Ramos (cell line): ENCODE results near the gene CYP26B1.

Experiments used
- in situ Hi-C: fragments of 300-500 bp; cut with MboI; formaldehyde crosslinking; loops from one replicate; pipeline ENCODE4 v1.14.3; 2022; ENCODE audit warnings: low sequenced_read_pairs; ENCODE audit not compliant: unreplicated experiment

Gene CYP26B1, protein sequence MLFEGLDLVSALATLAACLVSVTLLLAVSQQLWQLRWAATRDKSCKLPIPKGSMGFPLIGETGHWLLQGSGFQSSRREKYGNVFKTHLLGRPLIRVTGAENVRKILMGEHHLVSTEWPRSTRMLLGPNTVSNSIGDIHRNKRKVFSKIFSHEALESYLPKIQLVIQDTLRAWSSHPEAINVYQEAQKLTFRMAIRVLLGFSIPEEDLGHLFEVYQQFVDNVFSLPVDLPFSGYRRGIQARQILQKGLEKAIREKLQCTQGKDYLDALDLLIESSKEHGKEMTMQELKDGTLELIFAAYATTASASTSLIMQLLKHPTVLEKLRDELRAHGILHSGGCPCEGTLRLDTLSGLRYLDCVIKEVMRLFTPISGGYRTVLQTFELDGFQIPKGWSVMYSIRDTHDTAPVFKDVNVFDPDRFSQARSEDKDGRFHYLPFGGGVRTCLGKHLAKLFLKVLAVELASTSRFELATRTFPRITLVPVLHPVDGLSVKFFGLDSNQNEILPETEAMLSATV

DNA sequence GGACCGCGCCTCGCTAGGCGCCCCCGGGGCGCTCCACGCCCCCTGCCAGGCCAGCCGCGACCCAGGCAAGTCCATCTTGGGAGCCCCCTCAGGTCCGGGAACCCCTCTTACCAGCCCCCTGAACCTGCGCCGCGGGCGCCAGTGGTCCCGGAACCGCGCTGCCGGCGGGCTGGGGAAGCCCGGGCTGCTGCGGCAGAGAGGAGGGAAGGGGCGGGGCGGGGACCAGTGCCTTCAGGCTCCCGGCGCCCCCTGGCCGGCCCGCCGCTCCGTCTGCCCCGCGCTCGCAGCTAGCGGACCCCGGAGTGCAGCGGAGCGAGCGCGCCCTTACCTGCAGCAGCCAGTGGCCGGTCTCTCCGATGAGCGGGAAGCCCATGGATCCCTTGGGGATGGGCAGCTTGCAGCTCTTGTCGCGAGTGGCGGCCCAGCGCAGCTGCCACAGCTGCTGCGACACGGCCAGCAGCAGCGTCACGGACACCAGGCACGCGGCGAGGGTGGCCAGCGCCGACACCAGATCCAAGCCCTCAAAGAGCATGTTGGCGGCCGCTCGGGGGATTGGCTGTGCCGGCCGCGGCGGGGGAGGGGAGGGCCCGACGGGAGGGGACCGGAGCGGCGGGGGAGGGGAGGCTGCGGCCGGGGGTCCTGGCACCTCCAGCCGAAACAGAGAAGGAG, at the start of gene CYP26B1:
Gene CYP26B1 (minus strand): TSS at position 560 of the 669 bp plus-strand sequence. CDS start 28 bp downstream, at position 532.
- in situ Hi-C loops, result no loop called here

DNA sequence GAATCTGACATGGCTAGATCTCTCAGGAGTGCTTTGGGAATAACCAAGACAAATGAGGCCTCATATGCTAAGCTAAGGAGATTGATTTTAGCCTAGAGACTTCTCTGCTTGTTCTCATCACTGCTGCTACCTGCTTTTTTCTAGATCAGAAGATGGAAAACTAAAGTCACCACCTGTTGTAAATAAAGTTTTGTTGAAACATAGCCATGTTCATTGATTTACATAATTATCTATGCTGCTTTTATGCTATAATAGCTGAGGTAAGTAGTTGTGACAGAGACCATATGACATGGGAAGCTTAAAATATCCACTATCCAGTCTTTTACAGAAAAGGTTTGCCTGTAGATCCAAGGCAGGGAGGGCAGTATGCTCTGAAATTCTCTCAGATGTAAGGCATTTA, 46.1 kb upstream of the CYP26B1 start:
- in situ Hi-C loops, result no loop called here

DNA sequence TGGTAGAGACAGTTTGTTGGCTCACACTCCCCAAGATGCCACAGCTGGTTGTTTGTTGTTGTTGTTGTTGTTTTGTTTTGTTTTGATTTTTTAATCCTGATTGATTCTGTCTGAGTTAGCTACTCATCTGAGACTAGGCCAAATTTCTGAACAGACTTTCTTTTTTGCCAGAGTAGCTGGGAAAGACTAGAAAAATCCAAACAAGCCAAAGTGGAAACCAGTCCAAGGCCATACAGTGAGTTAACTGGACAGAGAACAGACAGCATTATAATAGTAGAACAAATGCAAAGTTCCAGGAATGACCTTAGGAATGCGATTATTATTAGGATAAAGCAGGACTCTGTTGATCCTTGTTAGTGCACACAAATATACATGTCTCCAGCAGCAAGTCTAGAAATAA, 43.8 kb upstream of the CYP26B1 start:
- in situ Hi-C loops, result no loop called here

DNA sequence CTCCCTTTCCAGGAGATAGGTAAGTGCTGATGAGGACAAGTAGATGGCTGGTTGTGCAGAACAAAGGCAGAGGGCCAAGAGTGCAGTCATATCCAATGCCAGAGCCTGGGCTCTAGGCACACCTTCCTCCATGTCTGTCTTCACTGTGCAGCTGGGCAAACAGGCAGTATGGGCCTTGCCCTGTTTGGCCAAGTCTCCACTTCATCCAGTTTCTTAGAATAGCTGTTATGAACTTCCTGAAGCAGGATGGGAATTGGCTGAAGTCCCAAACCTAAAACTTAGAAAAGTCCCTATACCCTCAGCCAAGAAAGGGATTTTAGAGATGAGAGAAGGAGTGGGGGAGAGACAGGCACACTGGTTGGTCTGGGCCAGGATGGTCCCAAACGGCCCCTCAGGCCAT, 37.5 kb upstream of the CYP26B1 start:
- in situ Hi-C loops, result no loop called here

DNA sequence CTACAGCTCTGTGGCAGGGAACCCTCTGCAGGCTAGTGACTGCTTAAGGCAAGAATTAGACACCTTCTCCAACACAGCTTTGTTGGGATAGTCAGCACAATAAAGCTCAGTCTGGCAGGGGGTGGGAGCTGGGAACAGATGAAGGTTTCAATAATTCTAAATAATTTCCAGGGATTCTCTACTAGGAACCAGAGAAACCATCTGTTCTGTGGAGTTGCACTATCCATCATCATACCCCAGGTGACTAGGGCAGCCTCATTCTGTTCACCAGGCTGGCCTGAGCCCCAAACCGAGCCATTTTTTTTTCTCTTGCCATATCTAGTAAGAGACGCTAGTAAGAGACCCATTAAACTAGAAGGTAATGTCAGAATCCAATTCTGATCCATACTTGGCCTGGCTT, 35.8 kb upstream of the CYP26B1 start:
- in situ Hi-C loops, result no loop called here

DNA sequence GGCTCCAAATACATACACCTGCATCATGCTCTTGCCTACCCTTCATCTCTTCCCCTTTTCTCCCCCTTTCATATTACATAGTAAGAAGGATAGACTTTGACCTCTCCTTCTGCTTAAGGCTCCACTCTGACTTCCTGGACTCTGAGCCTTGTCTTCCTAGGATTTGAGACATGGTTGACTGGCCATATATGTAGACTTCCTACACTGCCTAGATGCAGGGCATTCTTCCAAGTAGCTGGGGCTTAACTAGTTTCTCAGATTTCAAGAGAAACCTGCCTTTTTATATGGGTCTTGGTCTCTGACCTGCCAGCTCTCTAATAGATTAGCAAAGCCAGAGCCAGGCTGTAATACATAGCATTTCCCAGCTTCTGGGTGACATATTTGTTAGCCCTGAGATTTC, 35.4 kb upstream of the CYP26B1 start:
- in situ Hi-C loops, result no loop called here

DNA sequence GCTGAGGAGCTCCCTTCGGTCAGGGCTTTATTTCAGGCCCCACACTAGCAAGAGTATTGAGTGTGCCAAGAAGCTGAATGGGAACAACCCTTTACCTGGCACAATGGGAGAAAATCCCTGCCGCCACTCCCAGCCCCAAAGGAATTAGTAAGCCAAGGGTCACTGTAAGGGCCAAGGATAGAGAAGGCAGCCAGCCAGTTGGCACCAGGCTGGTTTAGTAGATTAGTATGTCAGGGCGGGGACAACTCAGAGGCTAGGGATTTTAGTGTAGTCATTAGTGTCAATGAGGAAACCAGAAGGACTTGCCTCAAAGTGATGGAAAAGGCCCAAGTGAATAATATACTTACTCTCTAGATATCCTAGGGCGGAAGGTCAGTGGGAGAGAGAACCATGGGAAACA, 34.9 kb upstream of the CYP26B1 start:
- in situ Hi-C loops, result no loop called here

DNA sequence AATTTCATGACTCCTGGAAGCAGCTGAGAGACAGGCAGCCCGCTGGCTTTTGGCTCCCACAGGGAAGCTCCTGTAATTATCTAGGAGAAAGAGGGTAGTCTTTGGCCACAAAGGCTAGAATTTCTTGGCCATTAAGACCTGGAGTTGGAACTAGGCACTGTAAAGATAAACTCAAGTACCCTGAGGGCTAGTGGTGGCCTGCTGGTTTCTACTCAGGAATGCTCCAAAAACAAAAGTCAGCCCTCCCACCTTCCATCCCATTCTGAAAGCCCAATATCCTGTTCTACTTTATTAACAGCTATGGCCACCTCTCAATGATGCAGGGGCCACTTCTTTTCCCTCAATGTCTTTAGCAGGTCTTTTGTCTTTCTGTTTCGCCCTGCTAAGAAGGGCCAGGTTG, 34.0 kb upstream of the CYP26B1 start:
- in situ Hi-C loops, result no loop called here

DNA sequence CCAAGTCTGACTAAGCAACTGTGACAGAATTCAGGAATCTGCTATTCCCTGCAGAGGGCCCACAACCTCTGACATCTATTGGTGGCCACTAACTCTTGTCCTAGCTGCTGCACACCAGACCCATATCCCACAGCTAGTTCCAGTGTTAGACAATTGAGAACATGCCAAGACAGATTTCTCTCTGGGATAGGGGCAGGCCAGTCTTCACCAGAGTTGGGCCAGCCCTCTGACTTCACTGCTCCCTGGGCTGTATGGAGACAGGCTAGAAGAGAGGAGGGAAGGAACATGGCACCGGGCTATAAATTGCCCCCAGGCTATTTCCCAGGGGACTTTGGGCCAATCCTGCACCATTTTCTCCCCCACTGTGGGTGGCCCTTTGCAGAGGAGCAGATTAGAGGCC, 32.7 kb upstream of the CYP26B1 start:
- in situ Hi-C loops, result no loop called here

DNA sequence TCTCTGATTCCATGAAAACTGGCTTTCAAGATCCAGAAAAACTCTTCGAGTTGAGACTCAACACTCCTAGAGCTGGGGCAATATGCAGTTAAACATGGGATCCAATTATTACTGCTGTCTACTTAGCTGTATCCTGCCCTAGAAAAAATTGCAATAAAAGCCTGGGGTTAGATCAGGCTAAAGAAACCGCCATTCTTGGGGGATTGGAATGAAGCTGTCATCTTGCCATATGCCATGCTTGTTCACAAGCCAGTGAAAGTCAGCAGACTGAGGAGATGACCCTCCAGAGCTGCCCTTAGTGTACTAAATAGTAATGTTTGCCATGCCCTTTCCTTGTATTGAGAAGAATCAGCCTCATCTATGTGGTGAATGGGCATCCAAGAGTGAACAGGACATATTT, 30.9 kb upstream of the CYP26B1 start:
- in situ Hi-C loops, result no loop called here

DNA sequence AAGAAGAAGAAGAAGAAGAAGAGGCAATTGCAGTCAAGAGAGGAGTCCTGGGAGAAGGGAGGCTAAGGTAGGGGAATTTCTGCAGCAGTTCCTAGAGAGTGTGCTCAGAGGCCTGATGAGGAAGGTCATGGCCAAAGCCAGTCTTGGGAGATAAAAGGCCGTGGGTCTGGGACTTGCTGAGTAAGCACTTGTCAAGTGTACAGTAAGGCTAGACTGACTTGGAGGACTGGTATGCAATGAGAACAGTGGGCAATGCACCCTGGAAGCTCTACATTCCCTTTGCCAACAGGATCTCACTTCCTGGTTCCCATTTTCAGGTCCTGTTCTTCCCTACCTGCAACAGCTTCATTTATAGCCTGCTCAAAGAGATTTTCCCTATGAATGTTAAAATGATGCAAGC, 28.6 kb upstream of the CYP26B1 start:
- in situ Hi-C loops, result no loop called here

DNA sequence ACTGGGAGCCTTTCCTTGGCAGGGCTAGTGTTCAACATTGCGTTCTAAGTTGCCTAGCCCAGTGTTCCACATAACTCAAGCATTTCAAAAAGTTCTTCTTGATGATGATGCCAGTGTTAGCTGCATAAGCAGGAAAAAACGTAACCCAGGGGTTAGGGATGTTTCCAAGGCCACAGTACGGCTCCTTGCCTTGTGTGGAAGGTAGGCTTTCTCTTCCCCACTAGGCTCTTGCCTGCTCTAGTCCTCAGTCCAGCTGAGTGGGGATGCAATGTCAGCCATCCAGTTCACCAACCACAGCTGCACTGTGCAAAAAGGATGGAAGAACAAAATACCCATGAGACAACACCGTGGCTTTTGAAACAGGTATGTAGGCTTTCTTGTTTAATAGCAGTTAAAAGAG, 28.0 kb upstream of the CYP26B1 start:
- in situ Hi-C loops, result no loop called here

DNA sequence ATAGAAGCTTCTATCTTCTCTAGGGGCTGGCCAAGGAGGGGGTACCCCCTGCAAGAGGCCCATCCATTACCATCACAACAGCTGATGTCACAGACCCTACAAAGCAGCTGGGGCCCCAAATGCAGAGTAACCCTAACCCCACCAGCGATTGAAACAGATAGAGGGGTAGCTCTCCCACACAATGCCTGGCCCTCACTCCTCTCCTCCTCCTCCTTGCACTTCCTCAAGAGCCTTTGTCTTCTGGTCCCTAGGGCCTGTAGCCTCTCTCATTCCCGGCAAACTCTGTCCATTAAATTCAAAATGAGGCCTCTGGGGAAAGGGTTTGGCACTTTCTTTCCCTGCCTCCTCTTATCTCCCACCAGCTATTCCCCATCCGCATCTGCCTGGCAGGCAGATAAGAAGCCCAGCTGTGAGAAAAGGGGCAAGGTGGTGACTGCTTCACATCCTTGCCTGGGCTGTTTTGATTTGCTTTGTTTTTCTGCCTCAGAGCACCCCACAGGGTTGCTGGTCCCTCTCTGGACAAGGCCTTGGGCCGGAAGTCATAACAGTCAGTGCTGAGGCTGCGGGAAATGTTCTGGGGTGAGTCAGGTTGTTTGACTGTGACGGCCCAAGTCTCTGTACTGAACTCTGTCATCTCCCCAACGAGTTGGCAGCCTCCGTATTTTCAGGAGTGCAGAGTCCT, 26.1 kb upstream of the CYP26B1 start:
- in situ Hi-C loops, result no loop called here

DNA sequence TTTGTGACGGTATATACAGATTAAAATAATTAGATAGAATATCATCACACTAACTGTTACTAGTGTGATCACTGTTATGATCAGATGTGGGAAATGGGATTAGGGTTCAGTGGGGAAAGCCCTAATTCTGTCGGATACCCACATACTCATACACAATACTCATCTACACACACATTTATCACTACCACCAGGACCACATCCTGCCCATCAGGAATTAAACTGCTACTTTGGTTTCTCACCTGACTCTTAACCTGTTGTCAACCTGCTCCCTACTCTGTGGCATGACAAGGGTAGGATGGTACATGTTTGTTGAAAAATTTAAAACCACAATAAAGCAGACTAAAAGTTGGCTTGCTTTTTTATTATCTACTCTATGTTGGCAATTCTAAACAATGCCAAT, 24.8 kb upstream of the CYP26B1 start:
- in situ Hi-C loops, result no loop called here

DNA sequence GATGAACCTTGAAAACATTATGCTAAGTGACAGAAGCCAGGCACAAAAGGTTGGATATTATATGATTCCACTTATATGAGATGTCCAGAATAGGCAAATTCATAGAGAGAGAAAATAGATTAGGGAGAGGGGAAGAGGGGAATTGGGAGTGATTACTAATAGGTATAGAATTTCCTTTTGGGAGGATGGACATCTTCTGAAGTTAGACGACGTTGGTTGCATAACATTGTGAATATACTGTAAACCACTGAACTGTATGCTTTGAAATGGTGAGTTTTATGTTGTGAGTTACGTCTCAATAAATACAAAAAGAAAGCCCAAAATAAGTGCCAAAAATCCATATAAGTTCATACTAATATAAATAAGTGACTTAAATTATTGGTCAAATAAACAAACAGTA, 18.6 kb upstream of the CYP26B1 start:
- in situ Hi-C loops, result no loop called here

DNA sequence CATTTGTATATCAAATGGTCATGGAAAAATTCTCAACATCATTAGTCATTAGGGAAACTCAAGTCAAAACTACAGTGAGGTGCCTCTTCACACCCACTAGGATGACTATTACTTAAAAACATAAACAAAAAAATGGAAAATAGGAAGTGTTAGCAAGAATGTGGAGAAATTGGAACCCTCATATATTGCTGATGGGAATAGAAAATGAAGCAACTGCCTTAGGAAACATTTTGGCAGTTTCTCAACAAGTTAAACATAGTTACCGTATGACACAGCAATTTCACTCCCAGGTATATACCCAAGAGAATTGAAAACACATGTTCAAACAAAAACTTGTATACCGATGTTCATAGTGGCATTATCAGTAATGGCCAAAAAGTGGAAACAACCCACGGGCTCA, 18.1 kb upstream of the CYP26B1 start:
- in situ Hi-C loops, result no loop called here

DNA sequence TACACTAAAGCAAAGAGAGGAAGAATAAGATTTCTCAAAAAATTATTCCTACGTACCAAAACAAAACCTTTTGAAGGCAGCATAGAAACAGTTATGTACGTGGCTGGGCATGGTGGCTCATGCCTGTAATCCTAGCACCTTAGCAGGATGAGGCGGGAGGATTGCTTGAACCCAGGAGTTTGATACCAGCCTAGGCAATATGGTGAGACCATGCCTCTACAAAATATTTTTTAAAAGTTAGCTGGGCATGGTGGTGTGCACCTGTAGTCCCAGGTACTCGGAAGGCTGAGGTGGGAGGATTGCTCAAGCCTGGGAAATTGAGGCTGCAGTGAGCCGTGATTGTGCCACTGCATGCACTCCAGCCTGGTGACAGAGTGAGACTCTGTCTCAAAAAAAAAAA, 14.9 kb upstream of the CYP26B1 start:
- in situ Hi-C loops, result no loop called here

DNA sequence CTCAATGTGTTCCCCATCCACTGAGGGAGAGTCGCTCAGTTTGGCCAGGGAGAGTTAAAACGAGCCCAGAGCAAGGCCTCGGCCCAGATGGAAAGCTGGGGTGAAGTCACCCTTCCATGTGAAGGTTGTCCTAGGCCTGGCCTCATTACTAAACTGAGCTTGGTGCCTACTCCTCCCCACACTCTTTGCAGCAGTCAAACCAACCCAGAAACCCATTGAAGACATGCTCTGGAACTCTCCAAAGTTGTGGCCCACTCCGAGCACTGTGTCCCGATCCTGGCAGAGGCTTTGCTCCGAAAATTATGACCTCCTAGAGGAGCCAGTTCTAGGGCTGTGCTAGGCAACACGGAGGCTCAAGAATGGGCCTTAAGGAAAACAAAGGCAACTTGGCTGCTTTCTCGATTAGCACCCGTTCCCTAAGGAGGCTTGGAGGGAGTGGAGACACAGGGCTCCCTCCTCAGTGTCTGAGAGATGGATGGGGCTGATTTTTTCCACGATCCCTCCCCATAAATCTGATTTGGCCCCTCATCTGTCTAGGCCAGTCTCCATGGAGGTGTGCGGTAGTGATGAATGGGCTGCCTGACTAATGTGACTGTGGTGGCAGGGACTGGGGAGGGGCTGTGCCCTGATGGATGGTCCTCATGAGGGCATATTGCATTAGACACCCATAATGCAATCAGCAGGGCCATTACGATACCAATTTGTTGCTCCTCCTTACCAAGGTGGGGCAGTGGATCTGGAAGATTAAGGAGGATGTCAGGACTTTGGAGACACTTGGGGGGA, 11.7 kb upstream of the CYP26B1 start:
- in situ Hi-C loops, result loop anchor here (10.0 kb wide), 2 partner anchors 235 to 605 kb away; no protein-coding TSS in a partner anchor

DNA sequence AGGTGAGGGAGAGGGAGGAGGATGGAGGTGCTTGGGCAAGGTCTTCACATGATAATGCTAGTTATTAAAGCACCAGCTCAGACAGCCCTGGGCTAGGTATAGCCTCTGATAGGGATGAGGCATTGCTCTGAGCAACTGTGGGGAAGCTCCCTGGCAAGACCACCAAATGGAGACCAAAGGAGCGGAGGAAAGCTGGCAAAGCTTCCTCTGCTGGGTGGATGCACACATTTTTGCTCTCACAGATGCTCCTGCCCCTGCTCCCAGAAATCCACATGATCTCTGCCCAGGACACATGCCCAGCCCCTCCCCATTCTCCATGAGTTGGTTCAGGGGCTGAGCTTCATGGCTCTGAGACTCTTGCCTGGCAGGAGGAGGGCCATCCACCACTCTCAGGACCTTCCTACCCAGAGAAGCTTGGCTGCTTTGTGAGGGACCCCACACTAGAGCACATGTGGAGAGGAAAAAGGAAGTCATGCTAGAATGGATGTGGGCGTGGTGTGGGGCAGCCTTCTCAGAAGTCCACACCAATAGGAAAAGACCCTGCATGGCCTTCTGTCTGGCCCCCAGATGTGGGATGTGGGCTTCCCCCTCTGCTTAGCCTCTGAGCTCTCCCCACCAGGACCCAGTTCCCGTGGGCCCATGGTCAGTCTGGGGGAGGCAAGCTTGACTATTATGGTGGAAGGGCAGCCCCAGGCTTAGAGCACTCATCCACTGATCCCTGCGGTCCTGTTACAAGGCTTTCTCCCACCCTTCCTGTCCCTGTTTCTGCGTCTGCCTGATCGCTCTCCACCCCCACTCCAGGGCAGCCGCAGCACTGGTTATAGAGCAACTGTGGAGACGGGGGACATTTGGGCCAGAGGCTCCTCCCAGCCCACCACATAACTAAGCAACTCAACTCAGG, 10.5 kb upstream of the CYP26B1 start:
- in situ Hi-C loops, result loop anchor here (10.0 kb wide), 2 partner anchors 233 to 603 kb away; no protein-coding TSS in a partner anchor
